CD4-positive, alpha-beta T cell (primary cell): ENCODE results near the gene ZNF385B. TPM values are rescaled to one million over a fixed set of nuclear protein-coding genes. Genes with fewer than 3 reads are reported as not detected.

ENCODE experiments used
- ATAC-seq: fragments of 200-7000 bp; cut with Tn5 transposase; one replicate; pipeline ENCODE4 v1.10.0; 2022; ENCODE audit warnings: mild to moderate bottlenecking; ENCODE audit not compliant: poor library complexity
- CTCF ChIA-PET: fragments of 350-600 bp; sonication (Branson Sonifier 250); formaldehyde crosslinking; loops from one replicate; lab custom pipeline; 2021; ENCODE audit warnings: antibody characterized with exemption, inconsistent platforms; lab: Charles Lee
- POLR2A ChIA-PET: fragments of 350-600 bp; sonication (Branson Sonifier 250); formaldehyde crosslinking; loops from one replicate; lab custom pipeline; 2021; ENCODE audit warnings: antibody characterized with exemption, inconsistent platforms; lab: Charles Lee
- DNase-seq, 14 experiments: peaks; one replicate each; pipeline ENCODE4 v3.0.0-alpha.2; 2013 to 2020; ENCODE audit warnings: mixed read lengths in 2 of 14
- H3K27ac ChIP-seq, 2 donors: one replicate each; pipeline versions ENCODE4 v1.5.1 to v1.7.0; 2013; ENCODE audit warnings: low read length in 2 of 2, low read depth in 1 of 2, mild to moderate bottlenecking in 1 of 2
- H3K27me3 ChIP-seq, 2 experiments: 1 replicate in 1 of 2; 2 replicates in 1 of 2; pipeline versions ENCODE4 v1.6.1 to v1.7.0; 2013; ENCODE audit warnings: low read length in 2 of 2, control low read depth in 1 of 2, mild to moderate bottlenecking in 1 of 2, moderate library complexity in 1 of 2; ENCODE audit not compliant: insufficient read depth in 2 of 2, control insufficient read depth in 1 of 2
- H3K36me3 ChIP-seq: one replicate; pipeline ENCODE4 v1.6.1; 2013; ENCODE audit warnings: low read length, control low read depth; ENCODE audit not compliant: insufficient read depth
- H3K4me1 ChIP-seq: one replicate; pipeline ENCODE4 v1.6.1; 2013; ENCODE audit warnings: low read length, control low read depth; ENCODE audit not compliant: insufficient read depth
- H3K4me3 ChIP-seq: one replicate; pipeline ENCODE4 v1.5.1; 2013; ENCODE audit warnings: mild to moderate bottlenecking, low read length, moderate library complexity
- H3K9me3 ChIP-seq, 2 experiments: 1 replicate in 1 of 2; 2 replicates in 1 of 2; pipeline versions ENCODE4 v1.6.1 to v1.7.0; 2013; ENCODE audit warnings: low read length in 2 of 2, mild to moderate bottlenecking in 2 of 2, control low read depth in 1 of 2, moderate library complexity in 1 of 2; ENCODE audit not compliant: control insufficient read depth in 1 of 2, insufficient read depth in 1 of 2
- H3K27ac Mint-ChIP-seq: one replicate; pipeline ENCODE4 v1.8.0; 2020; ENCODE audit warnings: mixed read lengths
- H3K27me3 Mint-ChIP-seq: one replicate; pipeline ENCODE4 v1.8.0; 2021; ENCODE audit warnings: mixed read lengths
- H3K36me3 Mint-ChIP-seq: one replicate; pipeline ENCODE4 v1.8.0; 2021; ENCODE audit warnings: low read depth, mixed read lengths
- H3K4me1 Mint-ChIP-seq: one replicate; pipeline ENCODE4 v1.8.0; 2021; ENCODE audit warnings: low read depth, mixed read lengths
- H3K4me3 Mint-ChIP-seq: one replicate; pipeline ENCODE4 v1.8.0; 2020; ENCODE audit warnings: mild to moderate bottlenecking, mixed read lengths
- H3K9me3 Mint-ChIP-seq: one replicate; pipeline ENCODE4 v1.8.0; 2020; ENCODE audit warnings: mixed read lengths
- intact Hi-C, 2 experiments: fragments of 100-400 bp; cut with DNase I in 1 of 2; cut with micrococcal nuclease in 1 of 2; formaldehyde crosslinking; loops; one replicate each; pipeline versions ENCODE4 v1.15.1 to v1.9.0; 2023 to 2025; cut with DNase I, micrococcal nuclease
- total RNA-seq, 174 experiments: library from RNA in 2 of 174; stranded (reverse) in 2 of 174; gene quantifications; one replicate each; pipeline ENCODE4 v1.2.3 and lab custom pipeline; 2021 to 2026
- TF ChIP-seq, protein P1 (sequence below): fragments of 200-600 bp; IDR thresholded peaks from one replicate; pipeline ENCODE4 v1.8.0; 2022; ENCODE audit warnings: antibody characterized with exemption, mild to moderate bottlenecking

ZNF385B gene
- total RNA-seq, 2 experiments from 2014 or later, result not detected

- no peaks in the 10 kb centered on the region for H3K36me3 Mint-ChIP-seq
- Histone ChIP-seq H3K4me1 (no peaks in the 10 kb centered on the region), H3K27me3 (no peaks in the 10 kb centered on the region), H3K36me3 (no peaks in the 10 kb centered on the region), H3K27ac (no peak overlapping the region), H3K9me3 (peaks cover 0 to 4% of the 10 kb centered on the region in 2 experiments), H3K4me3 (no peak overlapping the region)
- CTCF ChIA-PET, result no interaction called here
- POLR2A ChIA-PET, result no interaction called here
- H3K4me3 Mint-ChIP-seq, result no peak overlapping the region
- H3K9me3 Mint-ChIP-seq, result peaks cover 4% of the 10 kb centered on the region
- no peaks in the 10 kb centered on the region for H3K27me3 Mint-ChIP-seq
- no peak overlapping the region for H3K27ac Mint-ChIP-seq
- TF ChIP-seq, protein P1, sequence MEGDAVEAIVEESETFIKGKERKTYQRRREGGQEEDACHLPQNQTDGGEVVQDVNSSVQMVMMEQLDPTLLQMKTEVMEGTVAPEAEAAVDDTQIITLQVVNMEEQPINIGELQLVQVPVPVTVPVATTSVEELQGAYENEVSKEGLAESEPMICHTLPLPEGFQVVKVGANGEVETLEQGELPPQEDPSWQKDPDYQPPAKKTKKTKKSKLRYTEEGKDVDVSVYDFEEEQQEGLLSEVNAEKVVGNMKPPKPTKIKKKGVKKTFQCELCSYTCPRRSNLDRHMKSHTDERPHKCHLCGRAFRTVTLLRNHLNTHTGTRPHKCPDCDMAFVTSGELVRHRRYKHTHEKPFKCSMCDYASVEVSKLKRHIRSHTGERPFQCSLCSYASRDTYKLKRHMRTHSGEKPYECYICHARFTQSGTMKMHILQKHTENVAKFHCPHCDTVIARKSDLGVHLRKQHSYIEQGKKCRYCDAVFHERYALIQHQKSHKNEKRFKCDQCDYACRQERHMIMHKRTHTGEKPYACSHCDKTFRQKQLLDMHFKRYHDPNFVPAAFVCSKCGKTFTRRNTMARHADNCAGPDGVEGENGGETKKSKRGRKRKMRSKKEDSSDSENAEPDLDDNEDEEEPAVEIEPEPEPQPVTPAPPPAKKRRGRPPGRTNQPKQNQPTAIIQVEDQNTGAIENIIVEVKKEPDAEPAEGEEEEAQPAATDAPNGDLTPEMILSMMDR, result no peak
- intact Hi-C loops, result no loop called here
- no peaks in the 10 kb centered on the region for H3K4me1 Mint-ChIP-seq
- ATAC-seq, result no peak
- DNase-seq, result no peak
Measured at GRCh38 chr2:179814050-179814449, 47.4 kb downstream of the ZNF385B start.

DNA sequence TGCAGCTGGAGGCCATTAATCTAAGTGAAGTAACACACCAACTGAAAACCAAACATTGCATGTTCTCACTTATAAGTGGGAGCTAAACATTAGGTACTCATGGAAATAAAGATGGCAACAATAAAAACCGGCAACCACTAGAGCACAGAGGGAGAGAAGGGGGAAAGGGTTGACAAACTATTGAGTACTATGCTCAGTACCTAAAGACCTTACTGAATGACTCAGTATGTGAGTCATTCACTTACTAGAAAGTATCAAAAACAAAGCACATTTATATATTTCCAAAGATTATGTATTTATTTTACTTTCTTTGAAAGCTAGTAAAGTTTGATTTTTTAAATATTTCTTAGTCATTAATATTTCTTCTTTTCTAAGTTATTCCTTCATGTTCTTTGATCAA, 48.9 kb downstream of the ZNF385B start:
- peaks cover 4% of the 10 kb centered on the region for H3K9me3 Mint-ChIP-seq
- Histone ChIP-seq H3K9me3 (peaks cover 0 to 4% of the 10 kb centered on the region in 2 experiments), H3K4me1 (no peaks in the 10 kb centered on the region), H3K4me3 (no peak overlapping the region), H3K27ac (no peak overlapping the region), H3K27me3 (no peaks in the 10 kb centered on the region), H3K36me3 (no peaks in the 10 kb centered on the region)
- DNase-seq, result no peak
- no peak overlapping the region for H3K4me3 Mint-ChIP-seq
- ChIA-PET CTCF (no interaction called here), POLR2A (no interaction called here)
- no peak overlapping the region for H3K27ac Mint-ChIP-seq
- ATAC-seq, result no peak
- H3K27me3 Mint-ChIP-seq, result no peaks in the 10 kb centered on the region
- no peaks in the 10 kb centered on the region for H3K4me1 Mint-ChIP-seq
- no peaks in the 10 kb centered on the region for H3K36me3 Mint-ChIP-seq
- intact Hi-C loops, result no loop called here
- TF ChIP-seq, protein P1, result no peak

DNA sequence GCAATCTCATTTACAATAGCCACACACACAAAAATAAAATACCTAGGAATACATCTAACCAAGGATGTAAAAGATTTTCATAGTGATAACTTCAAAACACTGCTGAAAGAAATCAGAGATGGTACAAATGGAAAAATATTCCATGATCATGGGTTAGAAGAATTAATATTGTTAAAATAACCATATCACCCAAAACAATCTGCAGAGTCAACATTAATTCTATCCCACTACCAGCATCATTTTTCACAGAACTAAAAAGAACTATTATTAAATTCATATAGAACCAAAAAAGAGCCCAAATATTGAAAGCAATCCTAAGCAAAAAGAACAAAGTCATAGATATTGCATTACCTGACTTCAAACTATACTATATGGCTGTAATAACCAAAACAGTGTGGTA, 50.4 kb downstream of the ZNF385B start:
- DNase-seq (no peak), ATAC-seq (no peak)
- Mint-ChIP-seq H3K9me3 (peaks cover 4% of the 10 kb centered on the region), H3K36me3 (no peaks in the 10 kb centered on the region), H3K27ac (no peak overlapping the region), H3K27me3 (no peaks in the 10 kb centered on the region), H3K4me3 (no peak overlapping the region), H3K4me1 (no peaks in the 10 kb centered on the region)
- intact Hi-C loops, result no loop called here
- TF ChIP-seq, protein P1, result no peak
- Histone ChIP-seq H3K27ac (no peak overlapping the region), H3K9me3 (peaks cover 0 to 4% of the 10 kb centered on the region in 2 experiments), H3K36me3 (no peaks in the 10 kb centered on the region), H3K27me3 (no peaks in the 10 kb centered on the region), H3K4me3 (no peak overlapping the region), H3K4me1 (no peaks in the 10 kb centered on the region)
- CTCF ChIA-PET, result no interaction called here
- POLR2A ChIA-PET, result no interaction called here
